ENCODE measurements around the gene PWWP2A.
"Not testable (repeated sequence)": the region's sequence is repeated elsewhere in the genome, so short reads cannot be mapped to it uniquely, and the experiment has no call there.

Gene PWWP2A

DNA sequence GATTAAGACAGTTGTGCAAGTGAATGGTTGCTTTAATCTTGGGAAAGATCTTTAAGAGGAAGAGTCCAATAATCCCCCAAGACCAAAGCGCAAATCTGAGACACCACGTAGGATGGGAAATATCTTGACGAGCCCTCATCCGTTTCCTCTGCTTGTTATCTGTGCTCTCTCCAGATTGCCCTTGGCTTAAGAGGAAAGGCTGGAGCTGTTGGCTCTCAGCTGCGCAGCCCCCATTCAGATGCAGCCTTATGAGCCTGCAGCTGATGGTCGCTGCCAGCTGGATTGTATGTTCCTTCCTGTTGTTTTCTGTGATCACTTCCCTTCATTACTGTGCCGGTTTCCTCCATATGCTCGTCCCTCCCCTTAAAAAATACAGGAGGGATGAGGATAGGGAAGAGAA lies 47.7 kb downstream of the PWWP2A start:
- no peak for DNase-seq

- not testable (repeated sequence) for DNase-seq
Observed at GRCh38 chr5:160069120-160069519, 50.1 kb downstream of the PWWP2A start.

- no peak for DNase-seq
Observed at GRCh38 chr5:160064995-160065614, 54.1 kb downstream of the PWWP2A start.

GRCh38 chr5:160064417-160064810 lies 54.8 kb downstream of the PWWP2A start:
- DNase-seq, result no peak

- DNase-seq, result no peak
Observed at GRCh38 chr5:160061770-160062169, 57.5 kb downstream of the PWWP2A start.

- no peak for DNase-seq
Observed at GRCh38 chr5:160060001-160060400, 59.2 kb downstream of the PWWP2A start.

- DNase-seq, result no peak
Observed at GRCh38 chr5:160057256-160057655, 62.0 kb downstream of the PWWP2A start.

DNA sequence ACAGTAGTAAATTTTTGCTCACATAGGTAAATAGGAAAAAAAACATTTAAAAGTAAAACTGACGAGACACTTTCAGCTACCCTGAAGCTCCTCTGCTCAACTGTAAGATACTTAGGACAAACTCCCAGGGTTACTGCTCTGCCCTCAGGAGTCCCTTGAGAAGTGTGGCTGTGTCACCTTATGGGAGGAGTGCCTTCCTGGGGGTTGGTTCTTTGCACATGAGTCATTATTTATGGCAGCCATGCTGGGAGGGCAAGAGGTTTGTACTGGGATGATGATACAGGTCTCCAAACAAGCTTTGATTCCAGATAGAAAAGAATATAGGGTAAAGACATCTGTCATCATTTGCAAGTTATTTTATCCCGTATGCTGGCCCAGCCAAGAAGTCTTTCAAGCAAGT lies 64.4 kb downstream of the PWWP2A start:
- DNase-seq, result no peak

- DNase-seq, result no peak
Observed at GRCh38 chr5:160054047-160054446, 65.2 kb downstream of the PWWP2A start.

GRCh38 chr5:160049099-160049498 lies 70.2 kb downstream of the PWWP2A start:
- DNase-seq, result no peak

GRCh38 chr5:160048131-160048530 lies 71.1 kb downstream of the PWWP2A start:
- no peak for DNase-seq

DNA sequence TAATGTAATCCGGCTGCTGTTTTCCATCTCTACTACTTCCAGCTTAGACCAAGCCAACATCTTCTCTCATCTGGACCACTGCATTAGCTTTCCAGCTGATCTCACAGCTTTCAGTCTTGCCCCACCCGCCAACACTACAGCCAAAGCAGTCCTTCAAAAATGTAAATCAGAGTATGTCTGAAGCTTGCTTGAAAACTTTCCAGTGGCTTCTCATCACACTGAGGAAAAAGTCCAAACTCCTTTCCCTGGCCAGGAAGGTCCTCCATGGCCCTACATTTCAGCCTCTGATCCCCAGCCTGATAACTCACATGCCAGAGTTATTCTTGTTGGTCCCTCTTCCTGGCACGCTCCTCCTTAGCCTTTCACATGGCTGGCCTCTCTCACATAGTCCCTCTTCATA lies 71.8 kb downstream of the PWWP2A start:
- DNase-seq, result no peak

DNA sequence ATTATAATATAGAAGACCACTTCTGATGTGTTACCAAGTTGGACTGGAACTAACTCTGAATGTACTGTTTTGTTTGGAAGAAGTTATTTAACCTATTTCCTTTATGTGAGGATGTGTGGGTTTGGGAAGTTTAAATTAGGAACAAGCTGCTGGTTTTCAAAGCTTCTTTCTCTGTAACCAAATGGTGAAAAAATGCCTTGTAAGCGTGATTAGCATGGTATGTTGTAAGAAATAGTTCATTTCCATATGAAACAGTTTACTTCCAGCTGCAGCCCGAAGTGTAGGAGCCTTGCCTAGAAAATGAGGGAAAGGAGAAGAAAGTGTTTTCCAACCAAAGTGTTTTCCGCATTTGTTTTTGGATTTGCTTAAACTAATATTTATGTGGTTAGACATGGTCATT lies 74.3 kb downstream of the PWWP2A start:
- DNase-seq, result no peak

- no peak for DNase-seq
Observed at GRCh38 chr5:160044391-160044804, 74.9 kb downstream of the PWWP2A start.

- DNase-seq, result no peak
Observed at GRCh38 chr5:160042671-160043070, 76.6 kb downstream of the PWWP2A start.

Data from NCI-H1092 (cell line).